OCI-LY7 (cell line): ENCODE data around the gene STK11IP. TPM values are rescaled to one million over a fixed set of nuclear protein-coding genes. Genes with fewer than 3 reads are reported as not detected.

ENCODE experiments used
- BruUV-seq: library from RNA; stranded (reverse); fragments of 400-500 nt; replicated peaks from 2 replicates; lab custom pipeline; 2021; lab: Mats Ljungman, UMichigan
- CTCF ChIA-PET: fragments of 300-600 bp; sonication (Branson Sonifier 250); formaldehyde crosslinking; loops from one replicate; lab custom pipeline; 2022; ENCODE audit warnings: antibody characterized with exemption; ENCODE audit not compliant: unreplicated experiment; lab: Charles Lee
- POLR2A ChIA-PET: fragments of 300-600 bp; sonication (Branson Sonifier 250); formaldehyde crosslinking; loops from one replicate; lab custom pipeline; 2022; ENCODE audit warnings: antibody characterized with exemption; lab: Charles Lee
- DNase-seq: peaks from one replicate; pipeline ENCODE4 v3.0.0-alpha.2; 2015; ENCODE audit warnings: low spot score
- H2AFZ ChIP-seq: fragments of 200-600 bp; sonication (generic), shearing (Covaris generic); 2 replicates; pipeline ENCODE4 v1.6.1; 2014; ENCODE audit warnings: mild to moderate bottlenecking, antibody characterized with exemption, low read length, moderate library complexity
- H3K27ac ChIP-seq: fragments of 200-600 bp; sonication (generic); 2 replicates; pipeline ENCODE4 v1.5.1; 2014; ENCODE audit warnings: mixed run types, low read depth, mild to moderate bottlenecking, moderate library complexity, low read length, inconsistent platforms; ENCODE audit not compliant: poor library complexity, severe bottlenecking
- H3K36me3 ChIP-seq: fragments of 200-600 bp; sonication (generic); 2 replicates; pipeline ENCODE4 v1.6.1; 2014; ENCODE audit warnings: mild to moderate bottlenecking, antibody characterized with exemption, low read length, moderate library complexity, mixed read lengths; ENCODE audit not compliant: insufficient read depth
- H3K4me1 ChIP-seq: fragments of 200-600 bp; sonication (generic); 2 replicates; pipeline ENCODE4 v1.5.1; 2014; ENCODE audit warnings: mild to moderate bottlenecking, low read length; ENCODE audit not compliant: insufficient read depth, poor library complexity, severe bottlenecking
- H3K4me2 ChIP-seq: fragments of 200-600 bp; sonication (generic); 2 replicates; pipeline ENCODE4 v1.6.1; 2014; ENCODE audit warnings: mild to moderate bottlenecking, low read length
- H3K4me3 ChIP-seq: fragments of 200-600 bp; sonication (generic); 2 replicates; pipeline ENCODE4 v1.5.1; 2014; ENCODE audit warnings: mild to moderate bottlenecking, low read depth, low read length; ENCODE audit not compliant: poor library complexity, severe bottlenecking
- H3K79me2 ChIP-seq: fragments of 200-600 bp; sonication (generic); 2 replicates; pipeline ENCODE4 v1.6.1; 2016; ENCODE audit warnings: low read depth, mild to moderate bottlenecking, low read length, moderate library complexity, mixed read lengths; ENCODE audit not compliant: insufficient read depth
- H3K9me2 ChIP-seq: fragments of 200-600 bp; sonication (generic); 2 replicates; pipeline ENCODE4 v1.6.1; 2016; ENCODE audit warnings: mild to moderate bottlenecking, low read length, mixed read lengths; ENCODE audit not compliant: insufficient read depth
- H3K9me3 ChIP-seq: fragments of 200-600 bp; sonication (generic); 2 replicates; pipeline ENCODE4 v1.6.1; 2014; ENCODE audit warnings: mild to moderate bottlenecking, mixed run types, low read length, mixed read lengths
- H4K20me1 ChIP-seq: fragments of 200-600 bp; sonication (generic); 2 replicates; pipeline ENCODE4 v1.6.1; 2014; ENCODE audit warnings: mild to moderate bottlenecking, antibody characterized with exemption, low read length, moderate library complexity, mixed read lengths; ENCODE audit not compliant: insufficient read depth
- CTCF ChIP-seq: fragments of 200-600 bp; sonication (generic); conservative IDR thresholded peaks from 2 replicates; pipeline ENCODE4 v1.5.1; 2014; ENCODE audit warnings: mild to moderate bottlenecking, antibody characterized with exemption, low read length, moderate library complexity, mixed read lengths
- EZH2phosphoT487 ChIP-seq: fragments of 200-600 bp; sonication (generic); IDR thresholded peaks from 2 replicates; pipeline ENCODE4 v1.6.1; 2018; ENCODE audit warnings: low read depth, borderline replicate concordance, mild to moderate bottlenecking, mixed run types, antibody characterized with exemption, low read length, moderate library complexity, mixed read lengths
- intact Hi-C: fragments of 100-400 bp; cut with micrococcal nuclease; formaldehyde crosslinking; loops from one replicate; pipeline ENCODE4 v1.10.0; 2022; ENCODE audit not compliant: unreplicated experiment
- microRNA-seq: library from miRNA; unstranded; fragments of <30 nt; microRNA quantifications from one replicate; pipeline ENCODE4 v1.2.0, GENCODE V29; 2022; ENCODE audit warnings: borderline replicate concordance
- small RNA-seq: library from RNA; depleted of rRNA; stranded (forward); fragments of <200 nt; gene quantifications from one replicate; pipeline ENCODE3, GENCODE V24; 2014
- total RNA-seq, 2 experiments: library from RNA; depleted of rRNA in 1 of 2; stranded (reverse); fragments of >200 nt in 1 of 2; shearing (Covaris generic) in 1 of 2; gene quantifications; 2 replicates each; pipeline ENCODE4 v1.2.3, GENCODE V29; 2014 to 2022

Gene STK11IP
- total RNA-seq, 2 experiments from 2014 or later = 26.5 to 37.6 TPM

- CTCF ChIA-PET = no interaction called here
- BruUV-seq = no TSS peak
- no peak for TF ChIP-seq CTCF
- no peak for TF ChIP-seq EZH2phosphoT487
Observed at GRCh38 chr2:219665926-219666325, 68.3 kb downstream of the STK11IP start.

More at GRCh38 chr2:219665926-219666325, 68.3 kb downstream of the STK11IP start:
- H3K9me2 ChIP-seq = no peaks in the 10 kb centered on the region
- DNase-seq = no peak
- no peaks in the 10 kb centered on the region for H4K20me1 ChIP-seq
- H3K4me2 ChIP-seq = no peak overlapping the region
- H3K4me3 ChIP-seq = no peak overlapping the region
- H3K9me3 ChIP-seq = no peaks in the 10 kb centered on the region
- no peak overlapping the region for H2AFZ ChIP-seq
- intact Hi-C loops = no loop called here
- H3K4me1 ChIP-seq = no peaks in the 10 kb centered on the region
- H3K79me2 ChIP-seq = no peaks in the 10 kb centered on the region
- no peaks in the 10 kb centered on the region for H3K36me3 ChIP-seq
- POLR2A ChIA-PET = interaction anchor here (1.5 kb wide), 1 partner anchor 10 kb away, joined by 6 read pairs; no protein-coding TSS in a partner anchor
- no peak overlapping the region for H3K27ac ChIP-seq

Small RNAs within 50 kb of the gene (microRNA-seq; reads per million reads assigned to microRNA genes)
- not detected for gene MIR3132

Small RNAs within 50 kb of the gene (small RNA-seq; reads per million reads assigned to genes)
- gene MIR3132 (not detected), gene RN7SKP213 (0.83 reads per million, percentile 38 among the genes with 10 or more reads in this experiment)

Other genes starting within 250 kb of the STK11IP start
- gene DNPEP, start 209.9 kb upstream of the STK11IP start, total RNA-seq (2014; rRNA removed; shearing (Covaris generic)) = 39.3 and 40.5 TPM in 2 replicates
- 54.2 and 63.6 TPM in 2 replicates for gene DNPEP, start 209.9 kb upstream of the STK11IP start, total RNA-seq (2022)
- gene DES, start 179.5 kb upstream of the STK11IP start, total RNA-seq (2014; rRNA removed; shearing (Covaris generic)) = not detected in 2 replicates
- not detected in 2 replicates for gene DES, start 179.5 kb upstream of the STK11IP start, total RNA-seq (2022)
- gene SPEG, start 163.0 kb upstream of the STK11IP start, total RNA-seq (2014; rRNA removed; shearing (Covaris generic)) = 0.13 TPM in 1 of 2 replicates, not detected in the other
- 0.35 and 0.46 TPM in 2 replicates for gene SPEG, start 163.0 kb upstream of the STK11IP start, total RNA-seq (2022)
- 22.3 and 28.4 TPM in 2 replicates for gene GMPPA, start 99.0 kb upstream of the STK11IP start, total RNA-seq (2014; rRNA removed; shearing (Covaris generic))
- gene GMPPA, start 99.0 kb upstream of the STK11IP start, total RNA-seq (2022) = 42.9 and 46.4 TPM in 2 replicates
- 0.39 and 0.73 TPM in 2 replicates for gene ASIC4, start 83.4 kb upstream of the STK11IP start, total RNA-seq (2014; rRNA removed; shearing (Covaris generic))
- 0.74 and 0.96 TPM in 2 replicates for gene ASIC4, start 83.4 kb upstream of the STK11IP start, total RNA-seq (2022)
- gene CHPF, start 54.0 kb upstream of the STK11IP start, total RNA-seq (2014; rRNA removed; shearing (Covaris generic)) = 14.5 and 24.1 TPM in 2 replicates
- gene CHPF, start 54.0 kb upstream of the STK11IP start, total RNA-seq (2022) = 30.5 and 33.0 TPM in 2 replicates
- gene TMEM198, start 53.8 kb upstream of the STK11IP start, total RNA-seq (2014; rRNA removed; shearing (Covaris generic)) = 1.4 and 2.5 TPM in 2 replicates
- gene TMEM198, start 53.8 kb upstream of the STK11IP start, total RNA-seq (2022) = 6.1 and 6.6 TPM in 2 replicates
- gene OBSL1, start 26.3 kb upstream of the STK11IP start, total RNA-seq (2014; rRNA removed; shearing (Covaris generic)) = 0.25 TPM in 1 of 2 replicates, not detected in the other
- 0.18 TPM in 1 of 2 replicates, not detected in the other for gene OBSL1, start 26.3 kb upstream of the STK11IP start, total RNA-seq (2022)
- not detected in 2 replicates for gene INHA, start 25.5 kb upstream of the STK11IP start, total RNA-seq (2014; rRNA removed; shearing (Covaris generic))
- not detected in 2 replicates for gene INHA, start 25.5 kb upstream of the STK11IP start, total RNA-seq (2022)
- gene SLC4A3, start 29.8 kb downstream of the STK11IP start, total RNA-seq (2014; rRNA removed; shearing (Covaris generic)) = 0.05 TPM in 1 of 2 replicates, not detected in the other
- gene SLC4A3, start 29.8 kb downstream of the STK11IP start, total RNA-seq (2022) = not detected in 2 replicates